Omental fat pad (tissue), 4 donors: Measurements from ENCODE around the gene PDE4D. TPM values are rescaled to one million over a fixed set of nuclear protein-coding genes. Genes with fewer than 3 reads are reported as not detected.

Experiments used
- ATAC-seq: fragments of 150-250 bp; one replicate; pipeline ENCODE4 v1.9.1; 2016; ENCODE audit warnings: mild to moderate bottlenecking, moderate library complexity; ENCODE audit not compliant: low FRiP score
- DNase-seq: peaks from one replicate; pipeline ENCODE4 v3.0.0-alpha.2; 2019; ENCODE audit warnings: low spot score
- CTCF ChIP-seq, 3 donors: fragments of 450-650 bp; IDR thresholded peaks; one replicate each; pipeline ENCODE4 v1.5.1; 2016 to 2017; ENCODE audit warnings: antibody characterized with exemption in 3 of 3, mild to moderate bottlenecking in 3 of 3, moderate library complexity in 2 of 3
- total RNA-seq, 4 donors: library from RNA; depleted of rRNA; stranded (reverse); fragments of >200 nt; gene quantifications; one replicate each; pipeline ENCODE4 v1.1.0, GENCODE V29; 2016

PDE4D gene
- total RNA-seq, 4 donors from 2014 or later, result 32.5 to 94.8 (median 43.2) TPM

DNA sequence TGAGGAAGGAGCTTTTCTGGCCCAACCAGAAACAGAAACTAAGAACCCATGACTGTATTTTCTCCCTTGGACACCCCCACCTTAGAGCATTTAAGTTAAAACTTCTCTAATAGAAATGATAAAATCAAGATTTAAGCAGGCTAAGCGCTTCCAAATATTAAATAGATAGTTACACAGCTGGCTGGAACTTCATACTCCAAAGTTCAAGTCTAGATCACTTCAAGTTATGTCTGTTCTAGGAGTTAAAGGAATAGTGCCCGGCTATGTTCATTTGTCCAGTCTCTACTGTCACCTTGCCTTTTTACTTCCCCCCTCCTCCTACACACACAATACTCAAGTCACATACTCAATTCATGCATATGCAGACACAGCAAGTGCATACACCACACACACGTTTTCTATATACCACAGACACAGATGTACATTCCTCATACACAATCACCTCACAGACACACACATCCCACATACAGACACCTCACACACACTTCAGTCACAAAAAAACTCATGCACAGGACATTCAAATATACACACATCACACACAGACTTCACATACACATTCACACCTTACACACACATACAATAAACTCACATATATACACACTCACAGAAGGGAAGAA is 237.7 kb downstream of the PDE4D start:
- no peak for TF ChIP-seq CTCF (IDR thresholded peaks at IDR 0.05)
- DNase-seq, result no peak
- no peak for ATAC-seq

GRCh38 chr5:59654691-59655090 is 238.8 kb downstream of the PDE4D start:
- ATAC-seq (no peak), DNase-seq (no peak)
- no peak for TF ChIP-seq CTCF (IDR thresholded peaks at IDR 0.05)

DNA sequence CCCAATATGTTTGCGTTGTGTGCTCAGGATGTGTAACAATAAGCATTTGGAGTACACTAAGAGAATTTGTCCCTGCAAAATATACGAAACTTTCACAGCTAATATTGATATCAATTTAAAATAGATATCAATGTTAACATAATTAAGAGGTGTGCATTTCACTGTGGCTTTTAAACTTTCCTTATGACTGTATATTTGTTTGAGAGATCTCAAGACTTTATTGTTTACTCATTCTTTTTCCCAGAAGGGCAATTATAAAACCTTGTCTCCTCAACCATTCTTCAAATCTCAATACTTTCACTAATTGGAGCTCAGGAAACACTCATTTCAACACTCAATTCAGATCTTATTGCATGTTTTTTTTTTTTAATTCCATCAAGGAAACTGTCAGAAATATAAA is 241.1 kb downstream of the PDE4D start:
- DNase-seq, result no peak
- ATAC-seq, result no peak
- no peak for TF ChIP-seq CTCF (IDR thresholded peaks at IDR 0.05)

DNA sequence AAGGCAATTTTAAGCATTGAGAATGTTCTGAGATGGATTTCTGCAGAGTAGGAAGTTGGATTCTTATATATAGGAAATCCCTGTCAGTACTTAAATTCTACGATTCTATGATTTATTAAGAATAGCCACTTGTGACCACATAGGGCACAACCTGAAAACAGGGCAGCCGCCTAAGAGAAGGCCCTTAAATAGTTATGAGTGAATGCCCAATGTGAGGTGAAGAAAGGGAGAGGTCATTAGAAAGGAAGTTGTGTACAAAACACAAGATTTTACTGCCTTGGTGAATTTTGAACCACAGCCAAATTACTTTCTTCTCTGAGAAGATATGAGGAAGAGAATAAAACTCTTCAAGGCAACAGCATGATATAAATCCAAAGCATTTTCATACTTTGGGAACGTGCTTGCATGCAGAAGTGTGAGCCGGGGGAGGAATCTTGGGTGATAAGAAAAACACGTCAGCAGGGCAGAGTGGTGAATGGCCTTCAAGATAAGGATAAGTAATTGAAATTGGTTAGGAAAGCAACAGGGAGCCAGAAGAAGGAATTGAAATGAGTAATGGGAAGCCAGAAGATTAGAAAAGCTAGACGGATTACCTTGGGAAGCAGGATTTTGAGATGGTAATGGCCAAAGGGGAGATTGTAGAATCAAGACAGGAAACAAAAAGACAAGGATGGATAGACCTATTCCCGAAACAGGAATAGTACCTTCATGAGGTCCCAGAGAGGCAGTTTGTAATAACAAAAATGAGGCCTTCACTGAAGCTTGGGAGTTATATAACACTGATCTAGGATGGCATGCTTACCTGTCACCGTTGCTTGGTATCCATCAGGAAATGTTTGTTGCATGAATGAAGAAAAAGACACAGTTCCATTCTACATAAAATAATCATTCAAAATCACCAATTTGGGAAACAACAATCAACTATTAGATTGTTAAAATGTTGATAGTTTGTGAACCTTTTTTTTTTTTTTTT is 244.3 kb downstream of the PDE4D start:
- peak; percentile 79 for ATAC-seq
- TF ChIP-seq CTCF (IDR thresholded peaks at IDR 0.05), result no peak
- no peak for DNase-seq

GRCh38 chr5:59648038-59648831 is 245.3 kb downstream of the PDE4D start:
- TF ChIP-seq CTCF (IDR thresholded peaks at IDR 0.05), result no peak
- ATAC-seq (peak; percentile 62), DNase-seq (no peak)

- DNase-seq (no peak), ATAC-seq (no peak)
- TF ChIP-seq CTCF (IDR thresholded peaks at IDR 0.05), result no peak
Measured at GRCh38 chr5:59645380-59645779, 248.1 kb downstream of the PDE4D start.
